ENCODE results near the gene CREB3L2.
"Not testable (repeated sequence)": the region's sequence is repeated elsewhere in the genome, so short reads cannot be mapped to it uniquely, and the experiment has no call there.

The CREB3L2 gene

DNA sequence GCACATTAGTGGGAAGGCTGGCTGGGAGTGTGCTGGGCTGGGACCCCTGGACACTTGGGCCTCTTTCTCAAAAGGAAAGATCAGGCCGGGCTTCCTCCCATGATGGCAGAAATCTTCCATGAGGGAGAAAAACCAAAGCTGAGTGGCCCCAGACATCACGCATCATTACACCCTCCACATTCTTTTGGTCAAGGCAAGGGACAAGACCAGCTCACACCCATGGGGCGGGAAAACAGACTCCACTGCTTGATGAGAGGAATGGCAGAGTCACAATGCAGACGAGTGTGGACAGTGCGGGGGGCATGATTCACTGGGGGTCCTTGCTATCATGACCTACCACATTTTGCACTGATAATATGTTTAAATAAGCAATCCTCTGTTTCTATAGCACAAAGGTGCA is 73.3 kb downstream of the CREB3L2 start:
- no peak for DNase-seq

DNA sequence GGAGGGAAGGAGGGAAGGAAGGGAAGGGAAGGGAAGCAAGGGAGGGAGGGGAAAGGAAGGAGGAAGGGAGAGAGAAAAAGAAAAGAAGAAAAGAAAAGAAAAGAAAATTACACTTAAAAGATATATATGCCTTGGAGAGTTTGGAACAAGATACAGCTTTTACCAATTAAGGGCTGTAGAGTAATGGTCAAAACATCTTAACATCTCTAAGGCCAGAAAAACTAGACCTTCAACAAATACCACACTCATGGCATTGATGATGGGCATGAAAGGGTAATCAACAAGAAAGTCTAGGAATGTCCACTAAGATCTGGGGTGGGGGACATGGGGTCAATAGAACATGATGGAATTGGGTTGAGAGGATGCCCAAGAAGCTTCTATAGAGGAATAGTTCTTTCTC is 74.5 kb downstream of the CREB3L2 start:
- no peak for DNase-seq

DNA sequence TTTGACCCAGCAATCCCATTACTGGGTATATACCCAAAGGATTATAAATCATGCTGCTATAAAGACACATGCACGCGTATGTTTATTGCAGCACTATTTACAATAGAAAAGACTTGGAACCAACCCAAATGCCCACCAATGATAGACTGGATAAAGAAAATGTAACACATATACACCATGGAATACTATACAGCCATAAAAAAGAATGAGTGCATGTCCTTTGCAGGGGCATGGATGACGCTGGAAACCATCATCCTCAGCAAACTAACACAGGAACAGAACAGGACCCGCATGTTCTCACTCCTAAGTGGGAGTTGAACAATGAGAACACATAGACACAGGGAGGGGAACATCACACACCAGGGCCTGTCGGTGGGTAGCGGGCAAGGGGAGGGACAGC is 75.7 kb downstream of the CREB3L2 start:
- DNase-seq, result not testable (repeated sequence)

DNA sequence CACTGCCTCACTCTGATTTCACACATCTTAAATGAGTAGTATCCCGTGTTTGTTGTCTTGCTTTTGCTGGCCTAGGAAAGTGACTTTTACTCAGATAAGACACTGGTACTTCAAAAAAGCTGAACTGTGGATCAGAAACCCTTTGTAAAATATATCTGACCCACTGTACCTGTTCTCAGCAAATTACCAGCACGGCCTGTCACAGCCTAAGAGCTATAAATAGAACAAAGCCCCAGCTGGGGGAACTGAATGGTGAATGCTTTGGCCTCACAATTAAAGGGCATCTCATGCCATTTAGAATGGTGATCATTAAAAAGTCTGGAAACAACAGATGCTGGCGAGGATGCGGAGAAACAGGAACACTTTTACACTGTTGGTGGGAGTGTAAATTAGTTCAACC is 76.1 kb downstream of the CREB3L2 start:
- DNase-seq, result no peak

DNA sequence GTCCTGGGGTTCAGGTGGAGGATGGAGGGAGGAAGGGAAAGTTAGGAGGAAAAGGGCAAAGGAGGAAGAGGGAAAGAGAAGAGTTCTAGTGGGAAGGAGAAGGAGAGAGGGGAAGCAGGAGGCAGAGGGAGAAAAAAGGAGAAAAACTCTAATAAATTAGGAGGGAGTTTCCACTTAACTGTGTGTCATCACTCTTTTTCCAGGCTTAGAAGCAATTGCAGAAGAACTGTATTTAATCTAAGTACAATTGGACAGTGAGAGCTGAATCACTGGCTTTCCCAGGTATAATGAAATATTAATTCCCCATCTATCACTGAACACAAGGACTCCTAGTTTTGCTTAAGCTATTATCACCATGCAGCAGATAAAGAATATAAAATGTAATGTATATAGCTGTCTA is 76.8 kb downstream of the CREB3L2 start:
- DNase-seq, result no peak

DNA sequence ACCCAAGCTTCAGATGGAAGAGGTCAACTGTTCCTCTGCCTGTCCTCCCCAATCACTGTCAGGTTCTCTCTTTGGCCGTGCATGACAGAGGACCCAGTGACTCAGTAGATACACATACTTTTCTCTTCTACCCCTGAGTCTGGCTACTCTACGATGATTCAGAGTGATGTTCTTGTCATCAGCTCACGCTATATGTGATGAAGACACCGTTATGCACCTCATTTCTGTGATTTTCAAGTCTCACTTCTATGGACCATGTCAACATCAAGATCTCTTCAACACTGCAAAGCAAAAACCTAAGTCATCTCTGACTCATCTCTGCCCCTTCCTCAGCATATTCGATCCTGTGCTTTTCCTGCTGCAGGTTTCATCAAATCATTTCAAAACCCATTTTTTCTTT is 78.5 kb downstream of the CREB3L2 start:
- DNase-seq, result no peak

DNA sequence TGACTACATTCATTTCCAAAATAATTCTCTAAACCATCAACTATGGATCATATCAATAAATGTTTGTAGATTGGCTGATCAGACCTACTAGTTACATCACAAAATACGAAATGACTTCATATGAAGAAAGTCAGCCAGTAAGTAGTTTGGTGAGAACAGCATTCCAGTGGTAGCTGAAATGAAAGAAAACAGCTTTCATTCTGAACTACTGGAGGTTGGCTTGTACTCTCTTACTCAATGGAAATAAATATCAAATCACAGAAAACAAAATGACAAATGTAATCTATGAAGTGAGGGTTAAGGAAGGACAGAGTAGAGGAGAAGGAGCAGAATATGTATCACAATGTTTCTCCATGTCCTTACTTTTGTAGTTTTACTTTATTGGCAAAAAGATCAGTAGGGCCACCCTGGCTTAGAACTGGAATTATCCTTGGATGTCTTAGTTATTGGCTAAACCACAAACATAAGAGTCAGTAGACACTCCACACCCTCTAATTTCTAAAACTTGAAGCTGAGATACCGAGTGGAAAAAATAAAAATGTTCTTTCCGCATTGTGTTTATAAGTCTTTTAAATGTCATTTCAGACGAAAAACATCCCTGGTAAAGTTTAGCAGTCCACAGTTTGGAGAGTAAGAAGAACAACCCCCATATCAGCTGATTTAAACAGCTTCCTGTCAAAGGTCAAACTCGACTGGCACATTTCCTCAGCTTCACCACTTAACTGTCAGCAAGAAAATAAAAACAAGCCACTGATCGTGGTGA is 81.1 kb downstream of the CREB3L2 start:
- no peak for DNase-seq

DNA sequence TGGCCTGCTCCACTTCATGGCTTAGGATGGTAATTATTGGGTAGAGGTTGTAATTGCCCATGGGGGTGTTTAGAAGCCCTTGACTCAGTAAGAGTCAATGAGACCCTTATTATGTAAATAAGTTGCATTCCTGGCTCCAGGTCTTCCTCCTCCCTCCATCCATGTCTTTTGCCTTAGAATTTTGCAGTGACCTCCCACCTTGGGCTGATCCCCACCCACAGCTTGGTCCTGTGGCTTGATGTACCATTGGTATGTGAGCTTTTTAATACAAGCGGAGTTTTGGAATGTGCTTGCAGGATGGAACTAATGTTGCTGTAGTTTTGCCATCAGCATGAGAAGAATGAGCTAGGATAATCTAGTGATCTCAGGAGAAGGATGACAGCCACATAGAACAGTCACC is 81.9 kb downstream of the CREB3L2 start:
- no peak for DNase-seq

DNA sequence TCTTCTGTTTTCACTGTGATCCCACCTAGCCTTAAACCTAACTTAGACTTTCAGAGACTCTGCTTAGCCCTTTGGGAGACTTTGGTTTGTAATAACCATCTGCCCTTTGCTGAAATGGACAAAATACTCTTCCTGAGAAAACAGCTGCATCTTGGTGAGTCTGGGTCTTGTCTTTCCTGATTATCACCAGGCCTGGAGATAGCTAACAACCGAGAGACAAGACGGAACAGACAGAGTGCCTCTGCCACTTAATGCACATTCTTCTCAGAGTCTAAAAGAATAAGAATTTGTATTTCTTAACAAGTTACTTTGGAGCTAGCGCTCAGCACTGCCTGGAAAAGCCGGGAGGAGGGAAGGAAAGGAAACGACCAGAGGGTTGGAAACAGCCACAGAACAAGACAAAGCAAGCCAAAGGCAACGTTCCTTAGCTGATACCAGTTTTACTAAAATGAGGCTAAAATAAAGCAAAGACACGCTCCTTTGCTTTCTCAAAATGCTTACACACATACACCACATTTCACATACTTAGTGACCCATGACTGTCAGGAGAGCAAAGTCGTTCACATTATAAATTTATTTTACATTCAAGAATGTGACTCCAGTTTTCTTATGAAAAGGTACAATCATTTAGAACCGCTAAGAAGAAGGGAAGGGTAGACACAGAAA is 84.8 kb downstream of the CREB3L2 start:
- DNase-seq, result no peak

DNA sequence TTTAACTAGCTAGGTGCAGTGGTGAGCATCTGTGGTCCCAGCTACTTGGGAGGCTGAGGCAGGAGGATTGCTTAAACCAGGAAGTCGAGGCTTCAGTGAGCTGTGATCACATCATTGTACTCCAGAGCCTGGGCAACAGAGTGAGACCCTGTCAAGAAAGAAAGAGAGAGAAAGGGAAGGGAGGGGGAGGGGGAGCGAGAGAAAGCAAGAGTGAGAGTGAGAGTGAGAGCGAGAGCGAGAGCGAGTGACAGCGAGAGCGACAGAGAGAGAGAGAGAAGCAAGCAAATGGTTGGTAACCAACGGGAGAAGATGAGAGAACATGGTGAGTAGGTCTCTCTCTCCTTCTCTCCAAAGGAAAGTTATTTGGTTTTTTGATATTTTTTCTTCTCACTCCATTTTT is 85.3 kb downstream of the CREB3L2 start:
- DNase-seq, result no peak

DNA sequence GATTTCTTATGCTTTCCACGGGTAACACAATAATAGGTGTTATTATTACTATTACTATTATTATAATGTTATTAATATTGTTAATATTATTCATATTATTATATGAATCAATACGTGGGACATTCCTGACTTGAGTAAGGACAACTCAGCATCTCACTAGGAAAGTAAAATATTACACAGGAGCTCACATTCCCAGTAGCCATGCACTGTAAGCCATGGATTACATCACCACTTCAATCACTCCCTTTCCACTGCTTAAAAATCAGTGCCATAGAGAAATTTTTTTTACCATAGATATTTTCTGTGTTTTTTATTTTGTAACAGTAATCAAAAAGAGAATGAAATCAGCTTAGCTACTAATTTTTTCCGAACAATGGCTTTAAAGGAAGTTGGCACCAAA is 86.6 kb downstream of the CREB3L2 start:
- no peak for DNase-seq

DNA sequence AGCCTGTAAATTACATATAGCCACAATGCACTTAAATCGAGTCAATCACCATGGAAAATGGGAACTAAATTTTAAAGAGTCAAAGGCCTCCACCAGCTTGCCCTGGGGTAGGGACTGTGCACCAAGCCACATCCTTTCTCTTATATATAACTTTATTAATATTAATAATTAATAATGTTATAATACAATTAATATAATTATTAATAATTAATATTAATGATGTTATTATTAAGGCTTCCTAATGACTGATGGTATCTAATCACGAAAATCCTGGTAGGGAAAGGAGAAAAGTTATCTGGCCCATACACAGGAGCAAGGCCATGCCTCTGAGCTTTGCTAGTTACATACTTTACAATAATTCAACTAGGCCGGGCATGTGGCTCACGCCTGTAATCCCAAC is 87.9 kb downstream of the CREB3L2 start:
- DNase-seq, result no peak

DNA sequence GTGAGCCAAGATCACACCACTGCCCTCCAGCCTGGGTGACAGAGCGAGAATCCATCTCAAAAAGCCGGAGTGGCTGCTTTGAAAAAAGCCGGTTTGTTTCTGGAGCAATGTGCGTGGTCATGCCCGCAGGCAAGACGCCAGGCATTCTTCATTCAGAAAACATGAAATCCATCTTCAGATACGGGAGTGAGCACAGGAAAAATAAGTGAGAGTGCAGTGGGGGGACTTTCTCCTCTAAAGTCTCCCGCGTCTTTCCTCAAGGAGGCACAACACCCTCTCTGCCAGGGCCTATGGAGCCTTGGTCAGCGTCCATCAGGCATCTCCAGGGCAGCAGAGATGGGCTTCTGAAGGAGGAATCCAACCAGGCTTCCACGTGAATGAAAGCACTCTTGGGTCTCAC is 92.8 kb downstream of the CREB3L2 start:
- DNase-seq, result no peak

DNA sequence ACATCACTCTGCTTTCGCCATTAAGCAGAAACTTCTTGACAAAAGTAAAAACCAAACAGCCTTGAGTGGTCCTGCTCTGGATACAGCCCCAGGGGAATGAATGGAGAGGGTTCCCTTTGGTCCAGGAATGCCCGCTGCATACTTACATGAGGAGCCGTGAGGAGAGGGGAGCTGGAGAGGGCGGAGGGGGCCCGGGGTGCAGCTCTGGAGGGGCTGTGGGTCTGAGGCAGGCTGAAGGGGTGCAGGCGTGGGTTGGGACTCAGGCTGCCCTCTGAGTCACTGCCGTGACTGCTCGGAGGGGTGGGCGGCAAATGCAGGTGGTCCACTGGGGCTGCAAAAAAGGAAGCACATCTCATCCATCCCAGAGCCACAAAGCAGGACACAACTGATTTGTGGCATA is 93.8 kb downstream of the CREB3L2 start:
- no peak for DNase-seq

DNA sequence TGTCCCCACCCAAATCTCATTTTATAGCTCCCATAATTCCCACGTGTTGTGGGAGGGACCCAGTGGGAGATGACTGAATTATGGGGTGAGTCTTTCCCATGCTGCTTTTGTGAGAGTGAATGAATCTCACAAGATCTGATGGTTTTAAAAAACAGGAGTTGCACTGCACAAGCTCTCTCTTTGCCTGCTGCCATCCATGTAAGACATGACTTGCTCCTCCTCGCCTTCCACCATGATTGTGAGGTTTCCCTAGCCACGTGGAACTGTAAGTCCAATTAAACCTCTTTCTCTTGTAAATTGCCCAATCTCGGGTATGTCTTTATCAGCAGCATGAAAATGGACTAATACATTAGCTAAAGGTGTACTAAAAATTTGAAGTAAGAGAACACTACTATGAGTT is 95.2 kb downstream of the CREB3L2 start:
- not testable (repeated sequence) for DNase-seq

DNA sequence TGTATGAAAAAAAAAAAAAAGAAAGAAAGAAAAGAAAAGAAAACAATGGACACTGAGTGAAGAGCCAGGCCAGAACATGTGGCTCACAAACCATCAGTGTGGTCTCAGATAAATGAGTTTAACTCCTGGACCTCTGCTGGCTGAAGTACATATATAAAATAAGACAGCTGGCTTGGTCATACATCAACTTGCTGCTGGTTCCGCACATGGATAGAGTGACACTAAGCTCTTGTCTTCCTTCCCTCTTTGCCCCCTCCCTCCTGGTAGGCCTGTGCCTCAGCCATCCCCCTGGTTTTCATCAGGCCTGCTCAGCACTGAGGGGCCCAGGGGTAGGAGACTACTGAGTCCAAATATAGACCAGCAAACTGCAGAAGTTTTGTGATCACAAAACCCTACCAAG is 97.1 kb downstream of the CREB3L2 start:
- DNase-seq, result no peak

DNA sequence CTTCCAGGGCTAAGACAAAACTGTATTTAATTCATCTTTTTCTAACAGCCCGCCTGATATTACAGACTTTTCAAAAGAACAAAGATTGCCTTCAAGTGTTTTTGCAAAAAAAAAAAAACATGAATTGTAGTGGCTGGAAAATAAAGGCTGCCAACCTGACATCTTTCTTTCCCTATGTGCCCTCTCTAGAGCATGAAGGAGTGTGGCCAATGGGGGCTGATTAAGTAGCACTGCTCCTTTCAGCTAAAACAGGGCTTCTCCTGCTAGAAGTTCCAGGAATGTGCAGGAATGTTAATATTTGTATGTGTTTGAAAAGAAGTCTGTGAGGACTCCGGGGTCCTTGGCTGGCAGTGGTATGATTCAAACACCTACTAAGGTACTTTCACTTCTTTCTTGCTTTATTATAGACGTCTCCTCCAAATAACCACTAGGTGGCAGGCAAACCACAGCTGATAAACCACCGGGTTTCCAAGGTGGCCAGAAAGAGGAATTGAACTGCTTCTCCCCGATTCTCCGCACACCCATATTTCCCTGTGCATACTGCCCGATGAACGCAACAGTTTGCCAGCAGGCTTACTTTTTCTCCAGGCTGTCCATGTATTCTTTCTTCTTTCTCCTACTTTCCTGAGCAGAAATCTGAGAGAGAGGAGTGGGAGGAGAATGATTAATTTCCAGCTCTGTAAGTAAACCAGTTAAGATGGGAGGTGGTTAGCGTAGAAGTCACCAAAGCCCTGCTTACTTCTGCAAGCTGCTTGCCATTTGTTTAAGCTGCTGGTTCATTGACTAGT is 98.3 kb downstream of the CREB3L2 start:
- peak; percentile 37 for DNase-seq

DNA sequence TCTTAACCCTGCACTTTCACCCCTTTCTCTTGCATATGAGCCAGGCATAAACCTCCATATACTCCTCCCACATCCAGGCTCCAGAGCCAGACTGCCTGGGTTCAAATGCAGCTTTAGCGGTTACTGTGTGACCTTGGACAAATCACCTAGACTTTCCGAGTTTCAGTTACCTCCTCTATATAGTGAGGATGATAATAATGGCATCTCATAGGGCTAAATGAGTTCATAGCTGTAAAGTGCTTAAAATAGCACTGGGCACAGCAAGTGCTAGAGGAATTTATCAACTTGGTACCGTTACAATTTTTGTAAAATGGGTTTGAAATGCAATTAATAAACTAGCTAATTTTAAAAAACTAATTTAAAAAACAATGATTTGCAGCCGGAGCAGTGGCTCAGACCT is 101.7 kb downstream of the CREB3L2 start:
- no peak for DNase-seq

DNA sequence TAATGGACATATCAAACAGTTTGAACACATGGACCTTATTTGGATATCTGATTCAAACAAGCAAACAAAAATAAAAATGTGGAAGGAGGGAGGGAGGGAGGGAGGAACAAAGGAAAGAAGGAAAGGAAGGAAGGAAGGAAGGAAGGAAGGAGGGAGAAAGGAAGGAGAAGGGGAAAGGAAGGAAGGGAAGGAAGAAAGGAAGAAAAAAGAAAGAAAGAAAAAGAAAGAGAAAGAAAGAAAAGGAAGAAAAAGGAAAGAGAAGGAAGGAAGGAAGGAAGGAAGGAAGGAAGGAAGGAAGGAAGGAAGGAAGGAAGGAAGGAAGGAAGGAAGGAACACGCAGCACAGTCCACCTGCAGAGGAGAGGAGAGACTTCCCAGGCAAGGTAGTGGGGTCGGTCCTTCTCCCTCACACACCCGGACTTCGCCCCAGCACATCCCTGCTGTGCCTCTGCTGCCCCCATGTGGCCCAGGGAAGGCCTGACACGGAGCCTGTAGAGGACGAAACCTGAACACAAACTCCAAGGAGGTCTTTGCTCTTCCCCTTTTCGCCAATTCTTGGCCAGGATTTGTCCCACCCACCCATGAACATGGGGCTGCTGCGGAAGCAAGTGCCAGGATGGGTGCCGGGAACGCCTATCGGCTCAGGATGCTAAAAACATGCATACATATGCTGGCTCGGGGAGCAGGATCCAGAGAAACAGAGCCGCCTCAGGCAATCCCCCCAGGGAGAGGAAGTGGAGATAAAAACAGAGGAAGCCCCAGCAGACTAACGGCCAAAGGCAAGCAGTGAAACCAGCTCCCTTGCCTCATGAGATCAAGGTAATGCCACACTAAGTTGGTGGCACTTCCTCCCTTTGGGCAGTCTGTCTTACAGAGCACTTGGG is 102.8 kb downstream of the CREB3L2 start:
- peak; percentile 79 for DNase-seq

DNA sequence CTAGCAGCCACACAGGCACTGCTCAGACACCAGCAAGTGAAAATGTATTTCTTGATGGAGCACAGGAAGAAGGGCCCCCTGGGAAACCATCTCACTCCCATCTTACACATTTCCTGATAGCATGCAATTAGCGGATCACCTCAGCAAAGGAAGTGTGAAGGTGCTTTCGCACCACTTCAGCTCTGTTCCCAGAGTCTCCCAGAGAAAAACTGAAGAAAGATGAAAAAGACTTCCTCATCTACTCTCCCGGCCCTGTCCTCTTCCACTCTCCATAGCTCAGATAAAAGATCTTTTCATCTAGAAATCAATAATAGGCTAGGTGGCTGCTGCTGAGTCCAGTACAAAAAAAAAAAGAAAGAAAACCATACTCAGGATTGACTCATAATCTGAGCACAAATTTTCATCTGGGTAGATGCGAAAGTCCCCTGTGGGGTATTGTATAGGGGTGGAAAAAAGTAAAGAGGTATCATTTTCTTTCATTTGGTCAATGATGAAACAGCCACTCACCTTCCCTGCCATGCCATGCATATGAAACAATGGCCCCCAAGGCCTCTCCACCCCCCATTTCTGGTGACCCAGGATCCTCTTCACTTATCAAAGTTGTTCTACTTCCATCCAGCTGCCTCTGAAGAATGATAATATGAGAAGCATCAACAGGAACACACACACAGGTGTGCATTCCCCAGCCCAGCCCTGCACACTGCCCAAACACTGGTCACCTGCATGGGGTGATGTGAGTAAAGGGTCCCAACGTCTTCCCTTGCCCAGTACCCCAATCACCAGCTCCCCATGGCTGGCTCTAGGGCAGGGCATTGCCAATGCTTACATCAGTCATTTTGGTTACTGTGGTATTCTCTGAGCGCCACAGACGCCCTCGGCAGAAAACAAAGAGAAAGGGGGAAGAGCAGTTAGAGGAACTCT is 106.3 kb downstream of the CREB3L2 start:
- DNase-seq, result no peak

DNA sequence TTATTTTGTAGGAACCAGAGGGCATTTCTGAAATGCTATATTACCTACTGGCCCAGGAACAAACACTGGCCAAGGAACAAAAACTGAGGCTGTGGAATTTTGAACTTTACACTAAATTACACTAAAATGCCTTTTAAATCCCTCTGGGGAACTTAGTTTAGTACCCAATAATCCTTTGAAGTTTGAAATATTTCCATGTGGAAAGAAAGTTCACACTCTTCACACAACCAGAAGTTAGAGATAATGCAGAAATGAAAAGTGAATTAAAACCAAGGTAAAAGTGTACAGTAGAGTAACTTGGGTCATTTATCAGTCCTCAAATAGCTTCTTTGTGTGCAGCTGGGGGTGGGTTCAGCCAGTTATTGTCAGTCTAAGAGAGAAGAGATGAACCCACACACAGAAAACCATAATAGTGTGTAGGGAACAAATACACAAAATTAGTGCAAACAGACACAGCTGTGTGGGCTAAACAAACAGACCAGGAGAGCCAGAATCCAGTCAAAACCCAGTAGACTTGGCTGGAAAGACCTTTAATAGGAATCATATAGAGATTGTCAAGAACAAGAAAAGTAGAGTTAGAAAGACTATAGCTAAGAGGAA is 108.6 kb downstream of the CREB3L2 start:
- no peak for DNase-seq
